Large intestine (tissue), 3 donors: ENCODE measurements around the gene CD164L2. TPM values are rescaled to one million over a fixed set of nuclear protein-coding genes. Genes with fewer than 3 reads are reported as not detected.

Experiments used
- DNase-seq, 2 donors: peaks; one replicate each; pipeline versions ENCODE4 v3.0.0 to v3.0.0-alpha.2; 2013
- H3K27ac ChIP-seq: one replicate; pipeline ENCODE4 v1.5.1; 2013; ENCODE audit warnings: low read length
- H3K27me3 ChIP-seq: 2 replicates; pipeline ENCODE4 v1.6.1; 2013; ENCODE audit warnings: low read length; ENCODE audit not compliant: control insufficient read depth, insufficient read depth
- H3K36me3 ChIP-seq: 2 replicates; pipeline ENCODE4 v1.6.1; 2013; ENCODE audit warnings: low read length; ENCODE audit not compliant: control insufficient read depth, insufficient read depth
- H3K4me1 ChIP-seq: one replicate; pipeline ENCODE4 v1.6.1; 2013; ENCODE audit warnings: low read length; ENCODE audit not compliant: control insufficient read depth, insufficient read depth
- H3K4me3 ChIP-seq: one replicate; pipeline ENCODE4 v1.5.1; 2013; ENCODE audit warnings: low read length
- H3K9me3 ChIP-seq: one replicate; pipeline ENCODE4 v1.6.1; 2013; ENCODE audit warnings: mild to moderate bottlenecking, low read depth, low read length, moderate library complexity; ENCODE audit not compliant: control insufficient read depth
- WGBS: methylation state at CpG from one replicate; pipeline ENCODE4 v1.1.5; 2013; ENCODE audit warnings: low lambda C conversion rate; ENCODE audit not compliant: insufficient coverage; 5-methylcytosine and 5-hydroxymethylcytosine counted together
- polyA plus RNA-seq: library from polyadenylated mRNA; unstranded; fragments of 120-200 nt; gene quantifications from one replicate; pipeline ENCODE4 v1.2.1, GENCODE V29; 2013

Gene CD164L2
- polyA plus RNA-seq, 1 donor: not detected

DNA sequence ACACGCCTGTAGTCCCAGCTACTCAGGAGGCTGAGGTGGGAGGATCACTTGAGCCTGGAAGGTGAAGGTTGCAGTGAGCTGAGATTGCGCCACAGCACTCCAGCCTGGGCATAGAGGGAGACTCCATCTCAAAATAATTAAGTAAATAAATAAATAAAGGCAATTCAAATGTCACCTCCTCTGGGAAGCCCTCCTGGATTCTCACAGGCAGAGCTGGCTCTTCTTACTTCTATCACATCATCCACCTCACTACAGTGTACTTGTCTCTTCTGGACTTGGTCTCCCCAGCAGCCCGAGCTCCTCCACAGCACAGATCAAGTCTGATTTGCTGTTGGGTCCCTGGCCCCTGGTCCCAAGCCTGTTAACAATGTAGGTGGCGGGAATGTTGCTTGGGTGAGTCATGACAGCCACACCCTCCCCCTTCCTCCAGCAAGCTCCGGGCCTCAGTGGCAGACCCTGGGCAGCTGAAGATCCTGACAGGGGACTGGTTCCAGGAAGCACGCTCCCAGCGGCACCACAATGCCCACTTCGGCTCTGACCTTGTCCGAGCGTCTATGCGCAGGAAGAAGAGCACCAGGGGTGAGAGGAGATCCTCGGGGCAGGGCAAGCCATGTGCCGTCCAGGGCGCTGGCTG, 36.0 kb downstream of the CD164L2 start:
- Histone ChIP-seq H3K27ac (no peak overlapping the region), H3K4me1 (peaks cover 35% of the 10 kb centered on the region), H3K4me3 (no peak overlapping the region), H3K27me3 (peaks cover 18% of the 10 kb centered on the region), H3K36me3 (no peaks in the 10 kb centered on the region), H3K9me3 (peaks cover 6% of the 10 kb centered on the region)
- no CpG with 5 or more reads among the region's 14 CpGs for WGBS
- no peak for DNase-seq

DNA sequence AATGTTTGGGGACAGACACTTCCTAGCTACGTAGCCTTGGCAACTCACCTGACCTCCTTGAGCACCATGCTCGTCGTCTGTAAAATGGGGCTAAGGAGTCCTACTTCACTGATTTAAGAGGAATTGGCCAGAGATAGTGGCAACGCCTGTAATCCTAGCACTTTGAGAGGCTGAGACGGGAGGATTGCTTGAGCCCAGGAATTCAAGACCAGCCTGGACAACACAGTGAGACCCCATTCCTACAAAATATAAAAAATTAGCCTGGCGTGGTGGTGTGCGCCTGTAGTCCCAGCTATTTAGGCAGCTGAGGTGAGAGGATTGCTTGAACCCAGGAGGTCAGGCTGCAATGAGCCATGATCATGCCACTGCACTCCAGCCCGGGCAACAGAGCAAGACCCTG, 36.8 kb downstream of the CD164L2 start:
- no CpG with 5 or more reads among the region's 8 CpGs for WGBS
- H3K4me1 ChIP-seq: peaks cover 38% of the 10 kb centered on the region
- H3K4me3 ChIP-seq: no peak overlapping the region
- H3K36me3 ChIP-seq: no peaks in the 10 kb centered on the region
- peaks cover 6% of the 10 kb centered on the region for H3K9me3 ChIP-seq
- no peak overlapping the region for H3K27ac ChIP-seq
- DNase-seq: no peak
- peaks cover 18% of the 10 kb centered on the region for H3K27me3 ChIP-seq

DNA sequence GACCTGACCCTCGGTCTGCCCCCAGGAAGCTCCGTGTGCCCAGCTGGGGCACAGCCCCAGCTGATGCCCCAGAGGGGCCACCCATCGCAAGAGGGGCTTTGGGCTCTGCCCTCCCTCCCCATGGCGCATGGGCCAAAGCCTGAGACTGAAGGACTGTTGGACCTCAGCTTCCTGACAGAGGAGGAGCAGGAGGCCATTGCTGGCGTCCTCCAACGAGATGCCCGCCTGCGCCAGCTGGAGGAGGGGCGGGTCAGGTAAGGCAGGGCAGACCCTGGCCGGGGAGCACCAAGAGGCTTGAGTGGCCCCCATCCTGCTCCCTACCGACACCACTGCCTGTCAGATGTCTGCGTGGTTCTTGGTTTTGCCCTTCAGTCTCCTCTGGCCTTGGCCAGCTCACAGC, 37.9 kb downstream of the CD164L2 start:
- peaks cover 27% of the 10 kb centered on the region for H3K4me1 ChIP-seq
- no CpG with 5 or more reads among the region's 12 CpGs for WGBS
- H3K4me3 ChIP-seq: no peak overlapping the region
- DNase-seq: no peak
- H3K36me3 ChIP-seq: no peaks in the 10 kb centered on the region
- H3K27me3 ChIP-seq: peaks cover 11% of the 10 kb centered on the region
- no peak overlapping the region for H3K27ac ChIP-seq
- peaks cover 2% of the 10 kb centered on the region for H3K9me3 ChIP-seq

DNA sequence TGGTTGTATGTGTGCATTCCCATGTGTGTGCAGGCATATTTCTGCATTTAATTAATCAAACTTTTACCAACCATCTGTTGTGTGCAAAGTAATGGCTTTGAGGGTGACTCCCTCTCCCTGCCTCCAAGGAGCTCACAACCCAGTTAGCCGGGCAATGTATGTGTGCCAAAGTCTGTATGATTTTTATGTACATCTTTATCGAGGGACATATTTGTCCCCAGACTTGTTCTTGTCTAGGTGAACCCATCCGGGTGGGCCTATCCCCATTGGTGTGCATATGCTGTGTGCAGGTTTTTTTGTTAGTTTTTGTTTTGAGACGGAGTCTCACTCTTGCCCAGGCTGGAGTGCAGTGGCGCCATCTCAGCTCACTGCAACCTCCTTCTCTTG, 39.5 kb downstream of the CD164L2 start:
- Histone ChIP-seq H3K9me3 (no peaks in the 10 kb centered on the region), H3K27ac (no peak overlapping the region), H3K27me3 (no peaks in the 10 kb centered on the region), H3K4me3 (no peak overlapping the region), H3K36me3 (no peaks in the 10 kb centered on the region), H3K4me1 (peaks cover 18% of the 10 kb centered on the region)
- WGBS: 80% methylated on average over 1 of the region's 5 CpGs
- DNase-seq: no peak

DNA sequence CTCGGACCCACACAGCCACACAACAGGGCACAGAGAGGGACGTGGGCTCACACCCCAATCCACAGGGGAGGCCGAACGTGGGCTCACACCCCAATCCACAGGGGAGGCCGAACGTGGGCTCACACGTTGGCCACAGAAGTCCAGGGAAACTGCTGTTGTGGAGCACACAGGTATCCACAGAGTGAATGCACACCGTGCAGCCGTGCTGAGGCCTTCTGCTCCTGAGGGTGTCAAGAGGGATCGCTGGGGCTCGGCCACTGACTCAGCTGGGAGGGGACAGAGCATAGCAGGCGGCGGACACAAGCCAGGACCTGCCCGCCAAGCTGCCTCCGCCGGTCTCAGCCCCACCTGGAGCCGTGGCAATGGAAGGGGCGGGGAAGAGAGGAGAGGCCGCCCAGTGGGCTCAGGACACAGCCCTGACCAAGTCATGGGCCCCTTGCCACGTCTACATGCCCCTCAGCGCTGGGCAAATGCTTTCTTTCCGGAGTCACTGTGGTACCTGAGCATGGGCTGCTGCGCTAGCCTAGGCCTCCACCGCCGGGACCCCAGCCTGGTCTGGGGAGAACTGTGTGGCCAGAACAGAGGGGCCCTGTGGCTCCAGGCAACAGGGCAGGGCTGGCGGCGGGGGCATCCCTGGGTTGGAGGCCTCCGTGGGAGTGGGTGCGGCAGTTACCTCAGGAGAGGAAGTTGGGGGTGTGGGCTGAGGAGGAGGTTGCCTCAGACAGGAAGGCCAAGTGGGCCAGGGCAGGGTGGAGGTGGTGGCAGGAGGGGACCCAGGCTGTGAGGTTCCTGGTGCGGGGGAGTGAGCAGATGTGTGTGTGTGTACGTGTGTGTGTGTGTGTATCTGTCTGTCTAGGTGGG, 40.1 kb downstream of the CD164L2 start:
- Histone ChIP-seq H3K4me3 (peak overlapping the region; percentile 28), H3K36me3 (no peaks in the 10 kb centered on the region), H3K27me3 (no peaks in the 10 kb centered on the region), H3K9me3 (no peaks in the 10 kb centered on the region), H3K27ac (no peak overlapping the region), H3K4me1 (peaks cover 18% of the 10 kb centered on the region)
- DNase-seq: peak in 1 of 2 donors; percentile 49
- no CpG with 5 or more reads among the region's 31 CpGs for WGBS

DNA sequence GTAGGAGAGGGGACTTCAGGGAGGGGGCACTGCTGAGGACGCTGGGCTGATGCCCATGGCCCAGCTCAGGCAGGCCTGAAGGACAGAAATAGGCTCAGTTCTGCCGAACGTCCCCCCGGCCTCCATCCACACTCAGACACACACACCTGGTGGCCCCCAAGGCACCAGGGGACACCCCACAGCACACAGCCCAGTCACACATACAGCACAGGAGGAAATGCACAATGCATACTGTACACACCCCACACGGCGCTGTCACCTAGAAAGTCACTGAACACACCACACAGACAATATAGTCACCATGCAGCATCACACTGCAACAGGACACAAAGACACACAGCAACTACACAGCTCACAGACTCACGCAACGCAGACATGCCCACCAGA, 40.7 kb downstream of the CD164L2 start:
- Histone ChIP-seq H3K27me3 (no peaks in the 10 kb centered on the region), H3K27ac (no peak overlapping the region), H3K4me1 (peaks cover 18% of the 10 kb centered on the region), H3K9me3 (no peaks in the 10 kb centered on the region), H3K36me3 (no peaks in the 10 kb centered on the region), H3K4me3 (peak overlapping the region; percentile 50)
- DNase-seq: no peak
- WGBS: no CpG with 5 or more reads among the region's 8 CpGs

DNA sequence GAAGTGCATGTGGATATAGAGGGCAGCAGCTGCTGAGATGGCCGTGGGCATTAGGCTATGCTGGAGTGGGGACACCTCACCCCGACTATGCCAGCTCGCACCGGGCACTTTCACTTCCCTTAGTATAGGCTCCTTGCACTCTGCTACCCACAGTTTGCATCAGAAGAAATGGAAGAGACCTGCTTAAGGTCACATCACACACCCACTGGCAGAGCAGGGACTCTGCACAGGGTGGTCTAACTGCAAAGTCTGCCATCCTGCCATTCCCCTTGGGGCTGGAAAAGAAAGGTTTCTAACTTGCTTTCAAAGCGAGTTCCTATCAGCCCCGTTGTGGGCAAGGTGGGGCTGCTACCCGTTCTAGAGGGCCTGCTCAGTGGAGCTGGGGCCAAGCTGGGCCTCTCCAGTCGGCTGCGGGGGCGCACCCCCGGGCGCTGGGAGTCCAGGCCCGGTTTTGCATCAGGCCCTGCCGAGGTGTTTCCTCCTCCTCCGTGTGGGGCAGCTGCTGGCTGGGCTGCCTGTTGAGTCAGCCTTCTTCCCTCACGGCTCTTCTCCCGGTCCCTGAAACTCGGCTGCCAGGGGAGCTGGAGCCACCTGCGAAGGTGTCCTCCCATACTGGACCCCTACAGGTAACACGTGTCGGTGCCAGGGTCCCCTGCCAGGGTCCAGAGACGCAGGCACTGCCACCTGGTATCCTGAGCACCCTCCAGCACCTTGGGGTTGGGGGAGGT, 41.4 kb downstream of the CD164L2 start, which contains the start of gene SYTL1:
TSS of gene SYTL1 (plus strand) at position 498 of the 728 bp plus-strand sequence. CDS start 3,313 bp downstream, outside the sequence.
- no peaks in the 10 kb centered on the region for H3K9me3 ChIP-seq
- no peaks in the 10 kb centered on the region for H3K27me3 ChIP-seq
- peaks cover 3% of the 10 kb centered on the region for H3K36me3 ChIP-seq
- peak within 1 kb of the TSS; percentile 18 for H3K27ac ChIP-seq
- peak in 1 of 2 donors; percentile 71 for DNase-seq
- H3K4me3 ChIP-seq: peak within 1 kb of the TSS; percentile 50
- H3K4me1 ChIP-seq: peaks cover 18% of the 10 kb centered on the region
- WGBS: no CpG with 5 or more reads among the region's 22 CpGs

DNA sequence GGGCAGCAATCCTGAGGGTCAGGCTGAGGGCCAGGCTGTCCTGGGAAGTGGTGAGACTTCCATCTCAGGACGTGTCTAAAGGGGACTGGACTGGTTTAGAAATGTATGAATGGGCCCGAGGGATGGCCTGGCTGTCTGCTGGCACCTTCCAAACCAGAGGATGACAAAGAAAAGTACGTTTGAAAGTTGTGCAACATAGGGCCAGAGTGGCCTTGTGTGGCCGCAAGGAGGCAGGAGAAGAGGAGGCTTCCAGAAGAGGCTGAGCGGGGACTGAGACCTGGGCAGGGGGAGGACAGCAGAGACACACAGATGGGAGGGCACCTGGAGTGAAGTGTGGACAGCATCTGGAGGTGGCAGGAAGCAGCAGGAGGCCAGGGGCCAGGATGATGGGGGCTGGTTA, 43.9 kb downstream of the CD164L2 start:
- Histone ChIP-seq H3K4me1 (peaks cover 18% of the 10 kb centered on the region), H3K36me3 (peaks cover 28% of the 10 kb centered on the region), H3K4me3 (no peak overlapping the region), H3K27ac (no peak overlapping the region), H3K27me3 (no peaks in the 10 kb centered on the region), H3K9me3 (no peaks in the 10 kb centered on the region)
- 80% methylated on average over 1 of the region's 5 CpGs for WGBS
- DNase-seq: no peak

DNA sequence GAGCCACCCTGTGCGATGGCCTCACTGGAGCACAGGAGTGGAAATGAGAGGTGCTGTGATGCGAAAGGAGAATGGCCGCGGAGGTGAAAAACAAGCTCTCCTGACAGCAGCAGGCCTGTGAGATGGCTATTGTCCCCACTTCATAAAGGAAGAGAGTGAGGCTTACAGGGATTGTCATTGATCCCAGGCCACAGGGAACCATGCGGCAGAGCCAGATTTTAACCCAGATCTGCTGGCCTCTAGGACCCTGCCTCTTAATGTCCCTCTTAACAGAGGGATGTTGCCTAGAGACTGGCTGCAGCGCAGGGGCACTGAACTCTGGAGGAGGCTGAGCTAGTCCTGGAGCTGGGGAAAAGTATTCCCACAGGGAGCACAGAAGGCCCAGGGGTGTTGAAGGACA, 44.4 kb downstream of the CD164L2 start:
- Histone ChIP-seq H3K27me3 (no peaks in the 10 kb centered on the region), H3K4me3 (no peak overlapping the region), H3K9me3 (no peaks in the 10 kb centered on the region), H3K36me3 (peaks cover 32% of the 10 kb centered on the region), H3K4me1 (peaks cover 18% of the 10 kb centered on the region), H3K27ac (no peak overlapping the region)
- no CpG with 5 or more reads among the region's 6 CpGs for WGBS
- no peak for DNase-seq

DNA sequence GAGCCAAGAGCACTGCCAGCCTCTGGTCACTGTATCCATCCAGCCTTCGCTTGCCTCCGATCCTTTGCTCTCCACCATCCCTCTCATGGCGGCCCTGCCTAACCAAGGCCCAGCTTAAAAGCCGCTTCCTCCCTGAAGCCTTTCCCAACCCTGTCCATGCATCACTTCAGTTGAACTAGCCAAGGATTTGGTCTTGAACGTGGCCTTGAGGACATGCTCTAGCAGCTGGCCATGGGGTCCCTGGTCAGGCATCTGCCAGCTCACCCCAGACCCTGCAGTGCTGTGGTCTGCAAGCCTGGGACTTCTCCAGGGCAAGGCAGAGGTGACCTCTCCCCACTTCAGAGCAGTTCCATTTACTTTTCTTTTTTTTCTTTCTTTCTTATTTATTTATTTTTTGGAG, 46.4 kb downstream of the CD164L2 start:
- H3K27ac ChIP-seq: no peak overlapping the region
- H3K4me1 ChIP-seq: peaks cover 4% of the 10 kb centered on the region
- no peak for DNase-seq
- no peaks in the 10 kb centered on the region for H3K9me3 ChIP-seq
- peaks cover 51% of the 10 kb centered on the region for H3K36me3 ChIP-seq
- no peaks in the 10 kb centered on the region for H3K27me3 ChIP-seq
- no CpG with 5 or more reads among the region's 5 CpGs for WGBS
- no peak overlapping the region for H3K4me3 ChIP-seq
